Stimulated activated memory B cell treated with anti-CD40 and anti-IgM and Interleukin-4, amounts not matched to agents 10 μg/mL and 1 μg/mL and 100 μg/mL, for 72 hours (primary cell): ENCODE data around the gene CBLB.
A peak's percentile ranks its signal among the peaks of the same experiment; 100 is the strongest.

Experiments used
- ATAC-seq: fragments of 150-1000 bp; cut with Tn5 transposase; 2 replicates; pipeline ENCODE4 v1.10.0; 2021
- H3K27ac Mint-ChIP-seq: one replicate; pipeline ENCODE4 v1.8.0; 2022; ENCODE audit warnings: mild to moderate bottlenecking, mixed read lengths
- H3K27me3 Mint-ChIP-seq: one replicate; pipeline ENCODE4 v1.8.0; 2022; ENCODE audit warnings: mixed read lengths
- H3K36me3 Mint-ChIP-seq: one replicate; pipeline ENCODE4 v1.8.0; 2022; ENCODE audit warnings: mixed read lengths
- H3K4me1 Mint-ChIP-seq: one replicate; pipeline ENCODE4 v1.8.0; 2022; ENCODE audit warnings: mixed read lengths
- H3K4me3 Mint-ChIP-seq: one replicate; pipeline ENCODE4 v1.8.0; 2022; ENCODE audit warnings: mild to moderate bottlenecking, moderate library complexity, mixed read lengths
- H3K9me3 Mint-ChIP-seq: one replicate; pipeline ENCODE4 v1.8.0; 2022; ENCODE audit warnings: mixed read lengths

Gene CBLB

DNA sequence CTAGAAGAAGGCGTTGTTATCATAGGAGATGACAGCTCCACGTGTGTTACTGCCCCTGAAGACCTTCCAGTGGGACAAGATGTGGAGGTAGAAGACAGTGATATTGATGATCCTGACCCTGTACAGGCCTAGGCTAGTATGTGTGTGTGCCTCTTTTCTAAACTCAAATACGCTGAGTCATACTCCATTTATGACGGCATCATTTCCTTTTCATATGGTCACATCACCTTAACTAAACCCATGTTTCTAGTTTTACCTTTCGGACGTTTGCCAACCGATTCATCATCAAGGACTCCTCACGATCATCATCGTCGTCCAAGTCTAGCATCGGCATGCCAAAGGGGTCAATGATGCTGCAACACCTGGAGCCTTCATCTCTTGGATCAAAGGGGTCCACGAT is 149.0 kb downstream of the CBLB start:
- Mint-ChIP-seq H3K9me3 (no peaks in the 10 kb centered on the region), H3K27ac (no peak overlapping the region), H3K27me3 (no peaks in the 10 kb centered on the region), H3K36me3 (peaks cover 6% of the 10 kb centered on the region), H3K4me3 (no peak overlapping the region), H3K4me1 (peaks cover 21% of the 10 kb centered on the region)
- no peak for ATAC-seq

- no peak for ATAC-seq
- H3K27me3 Mint-ChIP-seq, result no peaks in the 10 kb centered on the region
- peaks cover 25% of the 10 kb centered on the region for H3K36me3 Mint-ChIP-seq
- H3K4me1 Mint-ChIP-seq, result no peaks in the 10 kb centered on the region
- H3K4me3 Mint-ChIP-seq, result no peak overlapping the region
- H3K9me3 Mint-ChIP-seq, result no peaks in the 10 kb centered on the region
- no peak overlapping the region for H3K27ac Mint-ChIP-seq
Measured at GRCh38 chr3:105715372-105715771, 153.4 kb downstream of the CBLB start.

GRCh38 chr3:105714453-105714852 is 154.4 kb downstream of the CBLB start:
- ATAC-seq, result no peak
- H3K27ac Mint-ChIP-seq, result no peak overlapping the region

GRCh38 chr3:105708980-105709379 is 159.8 kb downstream of the CBLB start:
- H3K4me3 Mint-ChIP-seq, result no peak overlapping the region

More at GRCh38 chr3:105714453-105714852, 154.4 kb downstream of the CBLB start:
- Mint-ChIP-seq H3K9me3 (no peaks in the 10 kb centered on the region), H3K4me1 (no peaks in the 10 kb centered on the region), H3K36me3 (peaks cover 27% of the 10 kb centered on the region), H3K4me3 (no peak overlapping the region), H3K27me3 (no peaks in the 10 kb centered on the region)

GRCh38 chr3:105707009-105707408 is 161.8 kb downstream of the CBLB start:
- no peak overlapping the region for H3K27ac Mint-ChIP-seq
- H3K9me3 Mint-ChIP-seq, result no peaks in the 10 kb centered on the region
- no peaks in the 10 kb centered on the region for H3K4me1 Mint-ChIP-seq
- no peaks in the 10 kb centered on the region for H3K27me3 Mint-ChIP-seq
- no peak for ATAC-seq
- no peak overlapping the region for H3K4me3 Mint-ChIP-seq
- H3K36me3 Mint-ChIP-seq, result peaks cover 20% of the 10 kb centered on the region

More at GRCh38 chr3:105708980-105709379, 159.8 kb downstream of the CBLB start:
- no peaks in the 10 kb centered on the region for H3K27me3 Mint-ChIP-seq
- H3K36me3 Mint-ChIP-seq, result peaks cover 20% of the 10 kb centered on the region
- H3K27ac Mint-ChIP-seq, result no peak overlapping the region
- no peaks in the 10 kb centered on the region for H3K4me1 Mint-ChIP-seq
- no peaks in the 10 kb centered on the region for H3K9me3 Mint-ChIP-seq
- no peak for ATAC-seq

GRCh38 chr3:105704726-105705410 is 163.9 kb downstream of the CBLB start:
- Mint-ChIP-seq H3K4me3 (no peak overlapping the region), H3K27ac (no peak overlapping the region), H3K9me3 (no peaks in the 10 kb centered on the region), H3K27me3 (no peaks in the 10 kb centered on the region), H3K36me3 (peaks cover 25% of the 10 kb centered on the region), H3K4me1 (no peaks in the 10 kb centered on the region)
- no peak for ATAC-seq

DNA sequence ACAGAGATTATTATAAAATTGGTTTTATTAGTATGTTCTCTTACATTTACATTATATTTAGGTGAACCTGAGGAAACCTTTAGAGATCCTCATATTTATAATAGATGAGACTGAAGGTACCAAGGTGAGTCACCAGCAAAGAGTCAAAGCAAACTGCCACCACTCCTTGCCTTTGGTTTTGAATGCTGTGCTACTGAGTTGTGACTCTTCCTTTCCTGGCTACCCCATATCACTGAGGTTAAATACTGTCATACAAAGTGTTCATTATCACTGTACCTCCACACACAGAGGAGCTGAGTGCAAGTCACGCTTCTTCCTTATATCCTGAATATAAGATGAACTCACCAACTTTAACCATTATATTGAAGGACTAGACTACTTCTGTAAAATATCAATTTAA is 168.2 kb downstream of the CBLB start:
- Mint-ChIP-seq H3K4me3 (no peak overlapping the region), H3K27ac (no peak overlapping the region), H3K27me3 (no peaks in the 10 kb centered on the region), H3K36me3 (peaks cover 34% of the 10 kb centered on the region), H3K9me3 (no peaks in the 10 kb centered on the region), H3K4me1 (peaks cover 9% of the 10 kb centered on the region)
- no peak for ATAC-seq

DNA sequence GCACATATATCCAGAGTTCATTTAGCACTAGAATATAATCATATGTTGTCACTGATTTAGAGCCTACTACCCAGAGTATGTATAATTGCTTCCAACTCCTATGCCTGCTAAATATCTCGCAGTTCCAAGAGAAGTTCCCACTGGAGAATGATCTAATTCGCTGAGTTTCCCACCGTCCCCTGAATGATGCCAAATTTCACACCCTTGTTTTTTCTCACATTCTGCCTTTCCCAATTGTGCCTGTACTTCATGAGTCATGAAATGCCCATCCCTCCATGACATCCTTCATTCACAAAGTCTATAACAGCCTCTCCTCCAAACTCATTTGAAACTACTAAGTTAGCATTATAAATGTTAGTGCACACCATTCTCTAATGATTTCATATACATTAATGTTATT is 177.2 kb downstream of the CBLB start:
- H3K27me3 Mint-ChIP-seq, result no peaks in the 10 kb centered on the region
- no peak for ATAC-seq
- H3K9me3 Mint-ChIP-seq, result no peaks in the 10 kb centered on the region
- no peak overlapping the region for H3K27ac Mint-ChIP-seq
- H3K4me3 Mint-ChIP-seq, result no peak overlapping the region
- H3K4me1 Mint-ChIP-seq, result peaks cover 7% of the 10 kb centered on the region
- peaks cover 23% of the 10 kb centered on the region for H3K36me3 Mint-ChIP-seq

DNA sequence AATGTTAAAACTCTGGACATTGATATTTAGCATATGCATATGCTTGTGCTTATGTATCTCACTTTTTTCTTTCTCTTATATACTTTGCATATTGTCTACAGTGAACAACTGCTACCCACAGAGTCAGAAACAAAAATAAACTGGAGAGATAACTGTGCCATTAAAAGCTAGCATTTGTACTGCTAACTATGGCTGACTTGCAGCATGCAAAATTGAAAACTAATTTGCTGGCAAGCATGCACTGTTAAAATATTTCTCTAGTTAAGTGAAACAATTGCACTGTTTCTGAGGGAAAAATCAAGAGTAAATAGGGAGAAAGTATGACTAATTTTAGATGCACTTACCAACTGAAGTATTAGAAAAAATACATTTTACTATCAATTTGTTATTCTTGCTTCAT is 177.8 kb downstream of the CBLB start:
- no peak overlapping the region for H3K27ac Mint-ChIP-seq
- H3K36me3 Mint-ChIP-seq, result peaks cover 22% of the 10 kb centered on the region
- no peak for ATAC-seq

GRCh38 chr3:105688821-105689220 is 180.0 kb downstream of the CBLB start:
- no peaks in the 10 kb centered on the region for H3K9me3 Mint-ChIP-seq
- peaks cover 32% of the 10 kb centered on the region for H3K36me3 Mint-ChIP-seq
- H3K4me3 Mint-ChIP-seq, result no peak overlapping the region
- ATAC-seq, result no peak
- no peaks in the 10 kb centered on the region for H3K27me3 Mint-ChIP-seq
- peaks cover 10% of the 10 kb centered on the region for H3K4me1 Mint-ChIP-seq
- H3K27ac Mint-ChIP-seq, result peak overlapping the region; percentile 66

More for the DNA sequence above, 177.8 kb downstream of the CBLB start:
- H3K9me3 Mint-ChIP-seq, result no peaks in the 10 kb centered on the region
- H3K4me3 Mint-ChIP-seq, result no peak overlapping the region
- H3K4me1 Mint-ChIP-seq, result peaks cover 10% of the 10 kb centered on the region
- H3K27me3 Mint-ChIP-seq, result no peaks in the 10 kb centered on the region

- Mint-ChIP-seq H3K9me3 (no peaks in the 10 kb centered on the region), H3K36me3 (peaks cover 16% of the 10 kb centered on the region), H3K4me3 (no peak overlapping the region), H3K27me3 (no peaks in the 10 kb centered on the region), H3K27ac (no peak overlapping the region), H3K4me1 (peaks cover 10% of the 10 kb centered on the region)
- no peak for ATAC-seq
Measured at GRCh38 chr3:105686278-105686897, 182.4 kb downstream of the CBLB start.

DNA sequence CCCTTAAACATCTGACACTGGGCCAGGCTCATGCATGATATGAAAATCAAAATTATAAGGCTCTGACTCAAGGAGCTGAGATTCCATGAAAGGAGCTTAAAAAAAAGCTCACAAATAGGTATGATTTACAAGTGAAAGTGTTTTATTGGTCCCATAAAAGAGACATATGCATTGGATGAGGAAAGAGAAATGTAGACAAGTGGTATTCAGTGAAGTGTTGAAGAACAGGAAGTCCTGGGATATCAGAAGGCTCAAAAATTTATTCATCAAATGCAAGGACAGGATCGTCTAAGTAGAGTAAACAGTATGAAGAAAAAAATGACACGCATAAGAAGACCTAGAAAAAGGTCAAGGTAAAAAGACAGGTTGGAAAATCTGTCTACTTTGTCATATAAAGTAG is 188.9 kb downstream of the CBLB start:
- Mint-ChIP-seq H3K4me3 (no peak overlapping the region), H3K36me3 (peaks cover 38% of the 10 kb centered on the region), H3K4me1 (no peaks in the 10 kb centered on the region), H3K27ac (no peak overlapping the region), H3K27me3 (no peaks in the 10 kb centered on the region), H3K9me3 (no peaks in the 10 kb centered on the region)
- no peak for ATAC-seq

DNA sequence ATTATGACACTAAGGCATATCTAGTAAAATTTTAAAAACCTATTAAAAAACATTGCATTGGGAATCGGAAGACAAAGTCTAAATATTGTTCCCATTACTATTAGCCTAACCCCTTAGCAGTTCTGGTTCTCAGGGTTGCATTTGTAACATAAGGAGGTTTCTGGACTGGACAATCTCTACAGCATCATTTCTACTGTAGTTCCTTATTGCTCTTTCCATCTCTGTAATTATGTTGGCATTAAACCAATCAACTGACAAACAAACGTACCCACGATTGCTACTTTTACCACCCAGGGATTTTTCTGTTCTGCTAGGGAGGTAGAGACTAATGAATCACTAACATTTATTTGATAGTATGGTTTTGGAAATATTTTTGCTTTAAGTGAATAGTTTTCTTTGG is 190.8 kb downstream of the CBLB start:
- no peak overlapping the region for H3K4me3 Mint-ChIP-seq
- ATAC-seq, result no peak
- no peaks in the 10 kb centered on the region for H3K27me3 Mint-ChIP-seq
- no peak overlapping the region for H3K27ac Mint-ChIP-seq
- H3K4me1 Mint-ChIP-seq, result no peaks in the 10 kb centered on the region
- H3K9me3 Mint-ChIP-seq, result no peaks in the 10 kb centered on the region
- peaks cover 48% of the 10 kb centered on the region for H3K36me3 Mint-ChIP-seq

DNA sequence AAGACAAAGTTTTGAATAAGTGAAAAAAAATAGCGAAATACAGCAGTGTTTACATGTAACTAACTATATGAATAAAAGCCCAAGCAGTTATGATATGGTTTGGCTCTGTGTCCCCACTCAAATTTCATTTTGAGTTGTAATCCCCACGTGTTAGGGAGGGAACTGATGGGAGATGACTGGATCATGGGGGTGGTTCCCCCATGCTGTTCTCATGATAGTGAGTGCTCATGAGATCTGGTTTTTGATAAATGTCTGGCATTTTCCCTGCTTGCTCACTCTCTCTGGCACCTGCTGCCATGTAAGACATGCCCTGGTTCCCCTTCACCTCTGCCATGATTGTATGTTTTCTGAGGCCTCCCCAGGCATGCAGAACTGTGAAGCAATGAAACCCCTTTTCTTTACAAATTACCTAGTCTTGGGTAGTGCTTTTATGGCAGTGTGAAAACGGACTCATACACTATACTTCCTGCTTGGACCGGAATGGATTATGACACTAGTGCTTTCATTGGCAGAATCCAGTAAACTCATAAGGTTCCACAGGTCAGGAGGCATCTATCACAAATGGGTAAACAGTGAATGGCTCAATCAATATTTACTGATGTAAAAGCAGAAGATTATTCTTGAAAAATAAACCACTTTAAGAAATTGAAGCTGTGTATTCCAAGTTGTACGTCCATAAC is 192.1 kb downstream of the CBLB start:
- H3K4me1 Mint-ChIP-seq, result no peaks in the 10 kb centered on the region
- H3K27me3 Mint-ChIP-seq, result no peaks in the 10 kb centered on the region
- H3K36me3 Mint-ChIP-seq, result peaks cover 52% of the 10 kb centered on the region
- no peak overlapping the region for H3K4me3 Mint-ChIP-seq
- no peaks in the 10 kb centered on the region for H3K9me3 Mint-ChIP-seq
- ATAC-seq, result no peak
- H3K27ac Mint-ChIP-seq, result no peak overlapping the region

GRCh38 chr3:105674437-105675065 is 194.3 kb downstream of the CBLB start:
- peaks cover 37% of the 10 kb centered on the region for H3K36me3 Mint-ChIP-seq
- no peak overlapping the region for H3K27ac Mint-ChIP-seq
- no peaks in the 10 kb centered on the region for H3K9me3 Mint-ChIP-seq
- no peak for ATAC-seq
- no peaks in the 10 kb centered on the region for H3K4me1 Mint-ChIP-seq
- no peak overlapping the region for H3K4me3 Mint-ChIP-seq
- H3K27me3 Mint-ChIP-seq, result no peaks in the 10 kb centered on the region
